ENCODE results near the gene IL25. TPM values are rescaled to one million over a fixed set of nuclear protein-coding genes. Genes with fewer than 3 reads are reported as not detected.

Gene IL25
- total RNA-seq, 1 donor, result not detected

DNA sequence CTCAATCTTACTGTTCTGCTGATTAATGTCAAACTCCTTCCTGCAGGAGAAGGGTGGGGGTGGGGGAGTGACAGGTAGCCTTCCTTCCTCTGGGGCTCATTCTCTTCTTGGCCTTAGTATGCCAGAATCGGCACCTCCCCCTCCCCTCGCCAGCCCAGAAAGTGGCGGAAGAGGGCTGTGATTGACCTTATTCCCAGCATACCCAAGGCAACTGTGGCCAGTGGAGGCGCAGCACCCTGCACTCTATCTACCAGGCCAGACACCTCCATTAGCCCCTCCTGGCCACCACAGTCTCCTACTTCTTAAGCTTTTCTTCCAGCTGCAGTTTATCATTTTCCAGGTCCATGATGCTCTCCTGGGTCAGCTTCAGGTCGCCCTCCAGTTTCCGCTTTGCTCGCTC lies 20.0 kb downstream of the IL25 start:
- TF ChIP-seq, protein P1, sequence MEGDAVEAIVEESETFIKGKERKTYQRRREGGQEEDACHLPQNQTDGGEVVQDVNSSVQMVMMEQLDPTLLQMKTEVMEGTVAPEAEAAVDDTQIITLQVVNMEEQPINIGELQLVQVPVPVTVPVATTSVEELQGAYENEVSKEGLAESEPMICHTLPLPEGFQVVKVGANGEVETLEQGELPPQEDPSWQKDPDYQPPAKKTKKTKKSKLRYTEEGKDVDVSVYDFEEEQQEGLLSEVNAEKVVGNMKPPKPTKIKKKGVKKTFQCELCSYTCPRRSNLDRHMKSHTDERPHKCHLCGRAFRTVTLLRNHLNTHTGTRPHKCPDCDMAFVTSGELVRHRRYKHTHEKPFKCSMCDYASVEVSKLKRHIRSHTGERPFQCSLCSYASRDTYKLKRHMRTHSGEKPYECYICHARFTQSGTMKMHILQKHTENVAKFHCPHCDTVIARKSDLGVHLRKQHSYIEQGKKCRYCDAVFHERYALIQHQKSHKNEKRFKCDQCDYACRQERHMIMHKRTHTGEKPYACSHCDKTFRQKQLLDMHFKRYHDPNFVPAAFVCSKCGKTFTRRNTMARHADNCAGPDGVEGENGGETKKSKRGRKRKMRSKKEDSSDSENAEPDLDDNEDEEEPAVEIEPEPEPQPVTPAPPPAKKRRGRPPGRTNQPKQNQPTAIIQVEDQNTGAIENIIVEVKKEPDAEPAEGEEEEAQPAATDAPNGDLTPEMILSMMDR (IDR thresholded peaks at IDR 0.05; ENCODE audit: extremely low read depth, low read depth, low read length), result no peak
- Histone ChIP-seq H3K79me2 (ENCODE audit: insufficient read depth, low read length) (no peaks in the 10 kb centered on the region), H4K20me1 (ENCODE audit: insufficient read depth, low read length) (no peaks in the 10 kb centered on the region), H2AFZ (ENCODE audit: low read length) (no peak overlapping the region), H3K4me3 (ENCODE audit: insufficient read depth, low read length) (no peak overlapping the region), H3K27me3 (ENCODE audit: insufficient read depth, low read length) (peaks cover 2% of the 10 kb centered on the region), H3K36me3 (ENCODE audit: insufficient read depth, low read length) (no peaks in the 10 kb centered on the region), H3K9me3 (ENCODE audit: low read depth, low read length) (no peaks in the 10 kb centered on the region), H3K27ac (ENCODE audit: low read depth, low read length) (no peak overlapping the region), H3K4me2 (ENCODE audit: insufficient read depth, low read length) (no peak overlapping the region), H3K4me1 (ENCODE audit: insufficient read depth, low read length) (no peaks in the 10 kb centered on the region)
- DNase-seq (ENCODE audit: insufficient read length, low spot score, missing footprints), result no peak

DNA sequence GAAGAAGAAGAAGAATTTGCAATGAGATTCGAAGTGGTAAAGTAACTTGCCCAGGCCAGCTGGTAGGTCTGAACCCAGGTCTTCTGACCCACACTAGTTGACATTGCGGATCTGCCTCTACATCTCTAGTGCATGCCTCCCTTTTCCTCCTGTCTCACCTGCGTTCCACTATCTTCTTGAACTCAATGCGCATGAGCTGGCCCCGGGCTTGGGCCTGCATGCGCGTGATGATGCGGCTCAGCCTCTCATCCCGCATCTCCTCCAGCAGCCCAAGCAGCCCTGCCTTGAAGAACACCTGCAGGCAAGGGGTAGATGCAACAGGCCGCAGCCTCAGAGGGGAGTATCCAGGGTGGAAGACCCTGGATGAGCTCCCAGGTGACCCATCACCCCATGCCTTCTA lies 23.5 kb downstream of the IL25 start:
- H3K4me3 ChIP-seq (ENCODE audit: insufficient read depth, low read length), result no peak overlapping the region
- H3K79me2 ChIP-seq (ENCODE audit: insufficient read depth, low read length), result no peaks in the 10 kb centered on the region
- H3K36me3 ChIP-seq (ENCODE audit: insufficient read depth, low read length), result no peaks in the 10 kb centered on the region
- no peak overlapping the region for H3K27ac ChIP-seq (ENCODE audit: low read depth, low read length)
- no peaks in the 10 kb centered on the region for H3K9me3 ChIP-seq (ENCODE audit: low read depth, low read length)
- no peak for DNase-seq (ENCODE audit: insufficient read length, low spot score, missing footprints)
- no peak overlapping the region for H2AFZ ChIP-seq (ENCODE audit: low read length)
- no peaks in the 10 kb centered on the region for H4K20me1 ChIP-seq (ENCODE audit: insufficient read depth, low read length)
- H3K4me1 ChIP-seq (ENCODE audit: insufficient read depth, low read length), result no peaks in the 10 kb centered on the region
- no peak overlapping the region for H3K4me2 ChIP-seq (ENCODE audit: insufficient read depth, low read length)
- TF ChIP-seq, protein P1 (IDR thresholded peaks at IDR 0.05; ENCODE audit: extremely low read depth, low read depth, low read length), result no peak
- H3K27me3 ChIP-seq (ENCODE audit: insufficient read depth, low read length), result peaks cover 2% of the 10 kb centered on the region

DNA sequence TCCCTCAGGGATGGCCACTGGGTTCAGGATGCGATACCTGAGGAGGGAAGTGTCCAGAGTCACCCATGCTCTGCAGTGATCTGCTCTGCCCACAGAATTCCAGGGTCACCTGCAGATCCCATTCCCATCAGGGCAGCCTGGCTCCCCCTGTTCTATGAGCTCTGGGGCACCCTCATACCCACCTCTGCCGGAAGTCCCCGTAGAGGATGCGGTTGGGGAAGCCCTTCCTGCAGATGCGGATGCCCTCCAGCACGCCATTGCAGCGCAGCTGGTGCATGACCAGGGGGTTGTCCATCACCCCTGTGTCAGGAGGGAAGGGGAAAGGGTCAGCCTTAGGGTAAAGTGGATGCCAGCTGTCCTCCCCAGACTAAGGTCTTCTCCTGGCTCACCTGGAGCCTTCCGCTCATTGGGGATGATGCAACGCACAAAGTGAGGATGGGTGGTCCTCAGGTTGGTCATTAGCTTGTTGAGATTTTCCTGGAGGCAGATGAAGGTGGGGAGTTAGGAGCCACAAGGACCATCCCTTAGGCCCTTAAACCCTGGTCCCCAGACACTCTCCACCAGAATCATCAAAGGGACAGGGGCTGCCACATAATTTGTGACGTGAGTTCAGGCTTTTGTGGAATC lies 24.3 kb downstream of the IL25 start:
- no peak for DNase-seq (ENCODE audit: insufficient read length, low spot score, missing footprints)
- Histone ChIP-seq H3K79me2 (ENCODE audit: insufficient read depth, low read length) (no peaks in the 10 kb centered on the region), H3K4me1 (ENCODE audit: insufficient read depth, low read length) (no peaks in the 10 kb centered on the region), H3K36me3 (ENCODE audit: insufficient read depth, low read length) (no peaks in the 10 kb centered on the region), H3K27me3 (ENCODE audit: insufficient read depth, low read length) (peaks cover 2% of the 10 kb centered on the region), H3K27ac (ENCODE audit: low read depth, low read length) (no peak overlapping the region), H4K20me1 (ENCODE audit: insufficient read depth, low read length) (no peaks in the 10 kb centered on the region), H2AFZ (ENCODE audit: low read length) (no peak overlapping the region), H3K4me3 (ENCODE audit: insufficient read depth, low read length) (no peak overlapping the region), H3K9me3 (ENCODE audit: low read depth, low read length) (no peaks in the 10 kb centered on the region), H3K4me2 (ENCODE audit: insufficient read depth, low read length) (no peak overlapping the region)
- TF ChIP-seq, protein P1 (IDR thresholded peaks at IDR 0.05; ENCODE audit: extremely low read depth, low read depth, low read length), result no peak

DNA sequence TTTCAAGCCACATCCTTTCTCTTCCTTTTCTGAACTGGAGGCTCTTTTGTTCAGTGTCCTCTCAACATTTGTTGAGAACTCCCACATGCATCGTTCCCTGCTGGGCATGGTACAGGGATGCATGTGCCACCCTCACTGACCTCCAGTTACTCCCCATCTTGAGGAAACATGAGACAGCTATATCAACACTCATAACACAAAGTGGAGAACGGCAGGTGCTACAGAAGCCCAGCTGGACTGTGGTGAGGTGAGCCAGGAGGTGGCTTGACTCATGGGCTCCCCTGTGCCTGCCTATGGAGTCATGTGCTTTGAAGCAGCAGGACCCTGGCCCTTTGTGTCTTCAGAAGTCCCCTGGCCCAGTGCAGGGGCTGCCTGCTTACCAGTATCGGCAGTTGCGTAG lies 25.7 kb downstream of the IL25 start:
- no peaks in the 10 kb centered on the region for H3K27me3 ChIP-seq (ENCODE audit: insufficient read depth, low read length)
- no peak overlapping the region for H3K27ac ChIP-seq (ENCODE audit: low read depth, low read length)
- H4K20me1 ChIP-seq (ENCODE audit: insufficient read depth, low read length), result no peaks in the 10 kb centered on the region
- no peak overlapping the region for H3K4me3 ChIP-seq (ENCODE audit: insufficient read depth, low read length)
- H3K36me3 ChIP-seq (ENCODE audit: insufficient read depth, low read length), result no peaks in the 10 kb centered on the region
- DNase-seq (ENCODE audit: insufficient read length, low spot score, missing footprints), result no peak
- no peaks in the 10 kb centered on the region for H3K4me1 ChIP-seq (ENCODE audit: insufficient read depth, low read length)
- TF ChIP-seq, protein P1 (IDR thresholded peaks at IDR 0.05; ENCODE audit: extremely low read depth, low read depth, low read length), result no peak
- no peak overlapping the region for H3K4me2 ChIP-seq (ENCODE audit: insufficient read depth, low read length)
- no peaks in the 10 kb centered on the region for H3K9me3 ChIP-seq (ENCODE audit: low read depth, low read length)
- H2AFZ ChIP-seq (ENCODE audit: low read length), result no peak overlapping the region
- no peaks in the 10 kb centered on the region for H3K79me2 ChIP-seq (ENCODE audit: insufficient read depth, low read length)

Data from osteoblast (primary cell).